ENCODE measurements around the gene DSN1. TPM values are rescaled to one million over a fixed set of nuclear protein-coding genes. Genes with fewer than 3 reads are reported as not detected.

The DSN1 gene
- total and polyA plus RNA-seq, 10 of the 15 experiments (the other 5 are each of a cell fraction or from before 2014, with no cell fraction given): 15.3 to 33.1 (median 21.7) TPM

DNA sequence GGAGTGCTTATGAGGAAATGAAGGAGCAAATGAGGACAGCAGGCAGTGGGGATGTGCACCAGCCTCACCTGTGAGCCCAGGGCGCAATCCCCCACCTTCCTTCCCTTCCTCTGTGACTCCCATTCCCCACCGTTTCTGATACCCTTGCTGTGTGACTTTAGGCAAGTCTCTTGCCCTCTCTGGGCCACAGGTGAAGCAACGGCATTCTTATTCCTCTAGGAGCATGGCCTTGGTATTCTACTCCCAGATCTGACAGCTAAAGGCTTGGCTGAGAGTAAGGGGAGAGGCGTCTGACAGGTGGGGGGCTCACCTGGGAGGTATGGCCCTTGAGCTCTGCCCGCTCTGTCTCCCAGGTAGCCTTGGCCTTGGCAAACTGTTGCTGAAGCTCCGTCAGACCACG is 30.9 kb upstream of the DSN1 start (continued):
- TF ChIP-seq IRF3 (IDR thresholded peaks at IDR 0.05) (no peak), CEBPZ (IDR thresholded peaks at IDR 0.05; ENCODE audit: low read depth, low read length) (no peak)

GRCh38 chr20:36802326-36803222 is 29.0 kb upstream of the DSN1 start:
- no peaks in the 10 kb centered on the region for H4K20me1 ChIP-seq (ENCODE audit: control insufficient read depth, insufficient read depth)
- TF ChIP-seq RFX5 (IDR thresholded peaks at IDR 0.05; ENCODE audit: low read depth, low read length): no peak
- ChIA-PET SMC1A (ENCODE audit: uncharacterized antibody, unreplicated experiment) (interaction anchor here (0.8 to 1.1 kb wide), 2 partner anchors 33 to 61 kb away, joined by 3 read pairs; a partner anchor contains a TSS), CTCF (interaction anchor here (1.1 to 1.7 kb wide), 4 partner anchors 33 to 147 kb away, joined by 3 to 6 read pairs (median 3); no protein-coding TSS in a partner anchor), RAD21 (ENCODE audit: unreplicated experiment) (no interaction called here), POLR2A (no interaction called here)
- H3K9ac ChIP-seq (ENCODE audit: control insufficient read depth, insufficient read depth, low read length): no peak overlapping the region
- DNase-seq (ENCODE audit: low read depth, low spot score) (no peak), ATAC-seq (no peak), FAIRE-seq (no peak)
- H3K79me2 ChIP-seq (ENCODE audit: control insufficient read depth, insufficient read depth, low read length): no peaks in the 10 kb centered on the region
- 97% methylated on average over 14 of the region's 14 CpGs for WGBS (ENCODE audit: insufficient coverage, insufficient replicate concordance, low lambda C conversion rate, missing lambda C conversion rate)
- H3K4me3 ChIP-seq: no peak overlapping the region
- no peak overlapping the region for H3K27ac ChIP-seq (ENCODE audit: control insufficient read depth, insufficient read depth)
- in situ Hi-C loops (cut with MboI): no loop called here
- no peak overlapping the region for H2AFZ ChIP-seq (ENCODE audit: control insufficient read depth, low read depth, low read length)
- no peaks in the 10 kb centered on the region for H3K9me3 ChIP-seq (replicated peaks; ENCODE audit: control insufficient read depth, insufficient read depth, low read length)
- H3K36me3 ChIP-seq (ENCODE audit: control insufficient read depth in 2 of 2, insufficient read depth in 2 of 2, low read length in 1 of 2): peaks cover 11 to 13% of the 10 kb centered on the region in 2 experiments
- intact Hi-C loops (cut with micrococcal nuclease; ENCODE audit: unreplicated experiment): no loop called here
- BruUV-seq (replicated peaks): no TSS peak
- no peaks in the 10 kb centered on the region for H3K4me1 ChIP-seq (ENCODE audit: control insufficient read depth, insufficient read depth, low read length)
- H3K27me3 ChIP-seq (replicated peaks in 1 of 2; ENCODE audit: control insufficient read depth in 2 of 2, insufficient read depth in 2 of 2, low read length in 1 of 2): no peaks in the 10 kb centered on the region
- H3K4me2 ChIP-seq (ENCODE audit: control insufficient read depth, insufficient read depth): no peak overlapping the region
